ENCODE results near the gene ACSL4. TPM values are rescaled to one million over a fixed set of nuclear protein-coding genes. Genes with fewer than 3 reads are reported as not detected.

ACSL4 gene
- total RNA-seq, 4 donors from 2014 or later, result 17.9 to 68.7 (median 26.6) TPM

DNA sequence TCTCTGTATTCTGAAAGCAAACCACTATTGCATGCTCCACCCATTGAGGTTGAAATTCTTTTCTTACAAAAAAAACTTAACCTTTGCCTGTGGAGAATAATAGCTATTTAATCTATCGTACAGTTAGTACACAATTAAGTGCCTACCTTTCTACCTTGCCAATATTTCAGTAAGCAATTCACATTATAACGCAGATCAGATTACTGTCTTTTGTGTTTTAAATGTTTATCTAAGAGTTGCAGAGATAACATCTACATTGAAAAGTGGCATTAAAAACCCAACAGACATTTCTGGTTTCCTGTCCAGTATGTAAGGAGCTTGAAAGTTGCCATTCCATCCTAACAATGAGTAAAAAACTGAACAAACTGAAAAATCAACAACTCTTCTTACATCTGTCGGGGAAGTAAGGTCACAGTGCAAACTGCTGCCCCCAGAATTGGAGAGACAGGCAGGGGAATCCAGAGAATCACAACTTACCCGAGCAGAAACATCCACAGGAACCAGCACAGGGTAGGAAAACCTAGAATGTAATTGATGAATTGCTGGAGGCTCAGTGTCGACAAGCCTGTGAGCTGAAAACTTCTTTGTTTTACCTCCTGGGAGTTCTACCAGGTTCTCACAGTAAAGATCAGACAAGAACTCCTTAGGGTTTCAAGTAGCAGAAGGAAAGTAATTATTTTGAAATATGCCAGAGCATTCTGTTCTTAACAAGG, 27.3 kb upstream of the ACSL4 start:
- H3K4me1 ChIP-seq, result no peaks in the 10 kb centered on the region
- no peak overlapping the region for H3K27ac ChIP-seq
- no peaks in the 10 kb centered on the region for H3K9me3 ChIP-seq
- peaks cover 0 to 25% of the 10 kb centered on the region in 2 donors for H3K27me3 ChIP-seq
- 54 to 62% methylated on average over 5 of the region's 5 CpGs for WGBS, 2 donors
- no peak for TF ChIP-seq POLR2A (IDR thresholded peaks at IDR 0.05)
- TF ChIP-seq, protein P1, sequence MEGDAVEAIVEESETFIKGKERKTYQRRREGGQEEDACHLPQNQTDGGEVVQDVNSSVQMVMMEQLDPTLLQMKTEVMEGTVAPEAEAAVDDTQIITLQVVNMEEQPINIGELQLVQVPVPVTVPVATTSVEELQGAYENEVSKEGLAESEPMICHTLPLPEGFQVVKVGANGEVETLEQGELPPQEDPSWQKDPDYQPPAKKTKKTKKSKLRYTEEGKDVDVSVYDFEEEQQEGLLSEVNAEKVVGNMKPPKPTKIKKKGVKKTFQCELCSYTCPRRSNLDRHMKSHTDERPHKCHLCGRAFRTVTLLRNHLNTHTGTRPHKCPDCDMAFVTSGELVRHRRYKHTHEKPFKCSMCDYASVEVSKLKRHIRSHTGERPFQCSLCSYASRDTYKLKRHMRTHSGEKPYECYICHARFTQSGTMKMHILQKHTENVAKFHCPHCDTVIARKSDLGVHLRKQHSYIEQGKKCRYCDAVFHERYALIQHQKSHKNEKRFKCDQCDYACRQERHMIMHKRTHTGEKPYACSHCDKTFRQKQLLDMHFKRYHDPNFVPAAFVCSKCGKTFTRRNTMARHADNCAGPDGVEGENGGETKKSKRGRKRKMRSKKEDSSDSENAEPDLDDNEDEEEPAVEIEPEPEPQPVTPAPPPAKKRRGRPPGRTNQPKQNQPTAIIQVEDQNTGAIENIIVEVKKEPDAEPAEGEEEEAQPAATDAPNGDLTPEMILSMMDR (IDR thresholded peaks at IDR 0.05), result no peak
- no peak for TF ChIP-seq EP300 (IDR thresholded peaks at IDR 0.05)
- H3K4me3 ChIP-seq, result no peak overlapping the region
- no peak for DNase-seq (ENCODE audit: low spot score in 2 of 2)
- no peaks in the 10 kb centered on the region for H3K36me3 ChIP-seq

- TF ChIP-seq POLR2A (IDR thresholded peaks at IDR 0.05), result no peak
- no peak for TF ChIP-seq EP300 (IDR thresholded peaks at IDR 0.05)
- TF ChIP-seq, protein P1 (IDR thresholded peaks at IDR 0.05), result no peak
- Histone ChIP-seq H3K36me3 (no peaks in the 10 kb centered on the region), H3K27ac (no peak overlapping the region), H3K4me3 (no peak overlapping the region), H3K9me3 (no peaks in the 10 kb centered on the region), H3K4me1 (no peaks in the 10 kb centered on the region), H3K27me3 (peaks cover 0 to 5% of the 10 kb centered on the region in 2 donors)
- no peak for DNase-seq (ENCODE audit: low spot score in 2 of 2)
- 93 to 100% methylated on average over 4 of the region's 4 CpGs for WGBS, 2 donors
Measured at GRCh38 chrX:109753256-109753655, 20.2 kb upstream of the ACSL4 start.

DNA sequence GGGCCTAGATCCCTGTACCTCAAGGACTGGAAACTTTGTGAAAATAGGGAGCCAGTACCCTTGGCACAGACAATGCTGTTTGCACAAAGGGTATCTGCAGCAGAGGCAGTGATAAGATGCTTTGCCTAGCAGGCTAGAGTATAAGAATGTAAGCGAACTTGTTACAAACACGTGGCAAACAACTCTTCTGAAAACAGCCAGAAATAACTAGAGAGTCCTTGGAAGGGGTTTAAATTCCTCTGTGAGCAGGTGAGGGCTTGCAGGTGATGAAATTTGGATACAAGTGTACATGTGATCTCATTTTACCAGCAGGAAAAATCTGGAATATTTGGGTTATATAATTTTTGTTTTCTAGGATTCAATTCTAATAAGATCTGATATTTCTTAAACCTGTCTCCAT, 18.6 kb upstream of the ACSL4 start:
- TF ChIP-seq POLR2A (IDR thresholded peaks at IDR 0.05), result no peak
- TF ChIP-seq, protein P1 (IDR thresholded peaks at IDR 0.05), result no peak
- no peak for TF ChIP-seq EP300 (IDR thresholded peaks at IDR 0.05)
- Histone ChIP-seq H3K27me3 (no peaks in the 10 kb centered on the region), H3K36me3 (no peaks in the 10 kb centered on the region), H3K9me3 (no peaks in the 10 kb centered on the region), H3K27ac (no peak overlapping the region), H3K4me3 (no peak overlapping the region), H3K4me1 (no peaks in the 10 kb centered on the region)
- 70 to 73% methylated on average over 2 of the region's 2 CpGs for WGBS, 2 donors
- no peak for DNase-seq (ENCODE audit: low spot score in 2 of 2)

DNA sequence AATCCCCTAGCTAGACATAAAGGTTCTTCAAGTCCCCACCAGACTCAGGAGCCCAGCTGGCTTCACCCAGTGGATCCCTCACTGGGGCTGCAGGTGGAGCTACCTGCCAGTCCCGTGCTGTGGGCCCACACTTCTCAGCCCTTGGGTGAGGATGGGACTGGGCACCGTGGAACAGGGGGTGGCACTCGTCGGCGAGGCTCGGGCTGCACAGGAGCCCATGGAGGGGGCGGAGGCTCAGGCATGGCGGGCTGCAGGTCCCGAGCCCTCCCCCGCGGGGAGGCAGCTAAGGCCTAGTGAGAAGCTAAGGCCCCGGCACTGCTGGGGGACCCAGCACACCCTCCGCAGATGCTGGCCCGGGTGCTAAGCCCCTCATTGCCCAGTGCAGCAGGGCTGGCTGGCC, 16.1 kb upstream of the ACSL4 start:
- Histone ChIP-seq H3K27me3 (no peaks in the 10 kb centered on the region), H3K9me3 (no peaks in the 10 kb centered on the region), H3K4me1 (no peaks in the 10 kb centered on the region), H3K27ac (no peak overlapping the region), H3K4me3 (no peak overlapping the region), H3K36me3 (no peaks in the 10 kb centered on the region)
- no peak for TF ChIP-seq EP300 (IDR thresholded peaks at IDR 0.05)
- no peak for TF ChIP-seq POLR2A (IDR thresholded peaks at IDR 0.05)
- TF ChIP-seq, protein P1 (IDR thresholded peaks at IDR 0.05), result no peak
- no peak for DNase-seq (ENCODE audit: low spot score in 2 of 2)
- 88% methylated on average over 11 of the region's 14 CpGs; no CpG with 5 or more reads in 1 of the 2 donors for WGBS, 2 donors

- Histone ChIP-seq H3K4me1 (no peaks in the 10 kb centered on the region), H3K27me3 (no peaks in the 10 kb centered on the region), H3K27ac (no peak overlapping the region), H3K9me3 (no peaks in the 10 kb centered on the region), H3K36me3 (no peaks in the 10 kb centered on the region), H3K4me3 (no peak overlapping the region)
- TF ChIP-seq POLR2A (IDR thresholded peaks at IDR 0.05) (no peak), EP300 (IDR thresholded peaks at IDR 0.05) (no peak)
- TF ChIP-seq, protein P1 (IDR thresholded peaks at IDR 0.05), result no peak
- 91 to 94% methylated on average over 9 of the region's 9 CpGs for WGBS, 2 donors
- no peak for DNase-seq (ENCODE audit: low spot score in 2 of 2)
Measured at GRCh38 chrX:109747681-109748080, 14.6 kb upstream of the ACSL4 start.
